OCI-LY7 (cell line): ENCODE results near the gene GPS1. TPM values are rescaled to one million over a fixed set of nuclear protein-coding genes. Genes with fewer than 3 reads are reported as not detected.

Experiments used
- BruUV-seq: library from RNA; stranded (reverse); fragments of 400-500 nt; replicated peaks from 2 replicates; lab custom pipeline; 2021; lab: Mats Ljungman, UMichigan
- CTCF ChIA-PET: fragments of 300-600 bp; sonication (Branson Sonifier 250); formaldehyde crosslinking; loops from one replicate; lab custom pipeline; 2022; ENCODE audit warnings: antibody characterized with exemption; ENCODE audit not compliant: unreplicated experiment; lab: Charles Lee
- POLR2A ChIA-PET: fragments of 300-600 bp; sonication (Branson Sonifier 250); formaldehyde crosslinking; loops from one replicate; lab custom pipeline; 2022; ENCODE audit warnings: antibody characterized with exemption; lab: Charles Lee
- DNase-seq: peaks from one replicate; pipeline ENCODE4 v3.0.0-alpha.2; 2015; ENCODE audit warnings: low spot score
- H2AFZ ChIP-seq: fragments of 200-600 bp; sonication (generic), shearing (Covaris generic); 2 replicates; pipeline ENCODE4 v1.6.1; 2014; ENCODE audit warnings: mild to moderate bottlenecking, antibody characterized with exemption, low read length, moderate library complexity
- H3K27ac ChIP-seq: fragments of 200-600 bp; sonication (generic); 2 replicates; pipeline ENCODE4 v1.5.1; 2014; ENCODE audit warnings: mixed run types, low read depth, mild to moderate bottlenecking, moderate library complexity, low read length, inconsistent platforms; ENCODE audit not compliant: poor library complexity, severe bottlenecking
- H3K36me3 ChIP-seq: fragments of 200-600 bp; sonication (generic); 2 replicates; pipeline ENCODE4 v1.6.1; 2014; ENCODE audit warnings: mild to moderate bottlenecking, antibody characterized with exemption, low read length, moderate library complexity, mixed read lengths; ENCODE audit not compliant: insufficient read depth
- H3K4me1 ChIP-seq: fragments of 200-600 bp; sonication (generic); 2 replicates; pipeline ENCODE4 v1.5.1; 2014; ENCODE audit warnings: mild to moderate bottlenecking, low read length; ENCODE audit not compliant: insufficient read depth, poor library complexity, severe bottlenecking
- H3K4me2 ChIP-seq: fragments of 200-600 bp; sonication (generic); 2 replicates; pipeline ENCODE4 v1.6.1; 2014; ENCODE audit warnings: mild to moderate bottlenecking, low read length
- H3K4me3 ChIP-seq: fragments of 200-600 bp; sonication (generic); 2 replicates; pipeline ENCODE4 v1.5.1; 2014; ENCODE audit warnings: mild to moderate bottlenecking, low read depth, low read length; ENCODE audit not compliant: poor library complexity, severe bottlenecking
- H3K79me2 ChIP-seq: fragments of 200-600 bp; sonication (generic); 2 replicates; pipeline ENCODE4 v1.6.1; 2016; ENCODE audit warnings: low read depth, mild to moderate bottlenecking, low read length, moderate library complexity, mixed read lengths; ENCODE audit not compliant: insufficient read depth
- H3K9me2 ChIP-seq: fragments of 200-600 bp; sonication (generic); 2 replicates; pipeline ENCODE4 v1.6.1; 2016; ENCODE audit warnings: mild to moderate bottlenecking, low read length, mixed read lengths; ENCODE audit not compliant: insufficient read depth
- H3K9me3 ChIP-seq: fragments of 200-600 bp; sonication (generic); 2 replicates; pipeline ENCODE4 v1.6.1; 2014; ENCODE audit warnings: mild to moderate bottlenecking, mixed run types, low read length, mixed read lengths
- H4K20me1 ChIP-seq: fragments of 200-600 bp; sonication (generic); 2 replicates; pipeline ENCODE4 v1.6.1; 2014; ENCODE audit warnings: mild to moderate bottlenecking, antibody characterized with exemption, low read length, moderate library complexity, mixed read lengths; ENCODE audit not compliant: insufficient read depth
- CTCF ChIP-seq: fragments of 200-600 bp; sonication (generic); conservative IDR thresholded peaks from 2 replicates; pipeline ENCODE4 v1.5.1; 2014; ENCODE audit warnings: mild to moderate bottlenecking, antibody characterized with exemption, low read length, moderate library complexity, mixed read lengths
- EZH2phosphoT487 ChIP-seq: fragments of 200-600 bp; sonication (generic); IDR thresholded peaks from 2 replicates; pipeline ENCODE4 v1.6.1; 2018; ENCODE audit warnings: low read depth, borderline replicate concordance, mild to moderate bottlenecking, mixed run types, antibody characterized with exemption, low read length, moderate library complexity, mixed read lengths
- intact Hi-C: fragments of 100-400 bp; cut with micrococcal nuclease; formaldehyde crosslinking; loops from one replicate; pipeline ENCODE4 v1.10.0; 2022; ENCODE audit not compliant: unreplicated experiment
- total RNA-seq, 2 experiments: library from RNA; depleted of rRNA in 1 of 2; stranded (reverse); fragments of >200 nt in 1 of 2; shearing (Covaris generic) in 1 of 2; gene quantifications; 2 replicates each; pipeline ENCODE4 v1.2.3, GENCODE V29; 2014 to 2022

Gene GPS1
- total RNA-seq, 2 experiments from 2014 or later, result 133 to 169 TPM

GRCh38 chr17:82008258-82008940, 43.3 kb upstream of the GPS1 start:
- Histone ChIP-seq H3K9me3 (no peaks in the 10 kb centered on the region), H3K4me3 (no peak overlapping the region), H3K36me3 (no peaks in the 10 kb centered on the region), H3K4me2 (no peak overlapping the region), H3K9me2 (no peaks in the 10 kb centered on the region), H3K79me2 (no peaks in the 10 kb centered on the region), H4K20me1 (no peaks in the 10 kb centered on the region), H2AFZ (no peak overlapping the region), H3K4me1 (no peaks in the 10 kb centered on the region), H3K27ac (no peak overlapping the region)
- ChIA-PET CTCF (no interaction called here), POLR2A (no interaction called here)
- no peak for DNase-seq
- intact Hi-C loops, result no loop called here
- no peak for TF ChIP-seq EZH2phosphoT487
- TF ChIP-seq CTCF, result no peak
- no TSS peak for BruUV-seq

- CTCF ChIA-PET, result no interaction called here
- no peak overlapping the region for H3K4me2 ChIP-seq
- H3K4me3 ChIP-seq, result no peak overlapping the region
- no peaks in the 10 kb centered on the region for H3K36me3 ChIP-seq
- H3K4me1 ChIP-seq, result no peaks in the 10 kb centered on the region
- intact Hi-C loops, result no loop called here
- no peaks in the 10 kb centered on the region for H3K79me2 ChIP-seq
- no TSS peak for BruUV-seq
- no peak overlapping the region for H3K27ac ChIP-seq
- TF ChIP-seq EZH2phosphoT487 (no peak), CTCF (no peak)
- no peaks in the 10 kb centered on the region for H4K20me1 ChIP-seq
- no peaks in the 10 kb centered on the region for H3K9me2 ChIP-seq
- no peaks in the 10 kb centered on the region for H3K9me3 ChIP-seq
- POLR2A ChIA-PET, result no interaction called here
- no peak overlapping the region for H2AFZ ChIP-seq
- no peak for DNase-seq
These were observed 42.7 kb upstream of the GPS1 start for GRCh38 chr17:82008941-82009405.

- no peaks in the 10 kb centered on the region for H3K36me3 ChIP-seq
- no peaks in the 10 kb centered on the region for H4K20me1 ChIP-seq
- H3K4me3 ChIP-seq, result no peak overlapping the region
- H3K9me2 ChIP-seq, result no peaks in the 10 kb centered on the region
- no peak overlapping the region for H2AFZ ChIP-seq
- ChIA-PET POLR2A (interaction anchor here (0.6 kb wide), 1 partner anchor 67 kb away, joined by 5 read pairs; no protein-coding TSS in a partner anchor), CTCF (no interaction called here)
- intact Hi-C loops, result no loop called here
- no peak overlapping the region for H3K4me2 ChIP-seq
- H3K79me2 ChIP-seq, result no peaks in the 10 kb centered on the region
- TF ChIP-seq EZH2phosphoT487, result no peak
- no peak for TF ChIP-seq CTCF
- DNase-seq, result no peak
- H3K27ac ChIP-seq, result no peak overlapping the region
- no peaks in the 10 kb centered on the region for H3K4me1 ChIP-seq
- no peaks in the 10 kb centered on the region for H3K9me3 ChIP-seq
- BruUV-seq, result no TSS peak
These were observed 42.3 kb upstream of the GPS1 start for GRCh38 chr17:82009413-82009812.
